ENCODE data around the gene ITSN2.

- no peak for TF ChIP-seq RAD21 (IDR thresholded peaks at IDR 0.05 in 1 of 2, conservative IDR thresholded peaks at IDR 0.05 in 1 of 2; ENCODE audit: low read depth in 2 of 2, low read length in 2 of 2)
- TF ChIP-seq POLR2AphosphoS5 (IDR thresholded peaks at IDR 0.05; ENCODE audit: low read depth, low read length), result no peak
These were observed 202.2 kb downstream of the ITSN2 start for GRCh38 chr2:24158131-24158530.

Data from H1 (cell line).